Measurements from ENCODE around the gene ASCL4. TPM values are rescaled to one million over a fixed set of nuclear protein-coding genes. Genes with fewer than 3 reads are reported as not detected.

The ASCL4 gene
- total RNA-seq, 1 experiment from 2014 or later = not detected

DNA sequence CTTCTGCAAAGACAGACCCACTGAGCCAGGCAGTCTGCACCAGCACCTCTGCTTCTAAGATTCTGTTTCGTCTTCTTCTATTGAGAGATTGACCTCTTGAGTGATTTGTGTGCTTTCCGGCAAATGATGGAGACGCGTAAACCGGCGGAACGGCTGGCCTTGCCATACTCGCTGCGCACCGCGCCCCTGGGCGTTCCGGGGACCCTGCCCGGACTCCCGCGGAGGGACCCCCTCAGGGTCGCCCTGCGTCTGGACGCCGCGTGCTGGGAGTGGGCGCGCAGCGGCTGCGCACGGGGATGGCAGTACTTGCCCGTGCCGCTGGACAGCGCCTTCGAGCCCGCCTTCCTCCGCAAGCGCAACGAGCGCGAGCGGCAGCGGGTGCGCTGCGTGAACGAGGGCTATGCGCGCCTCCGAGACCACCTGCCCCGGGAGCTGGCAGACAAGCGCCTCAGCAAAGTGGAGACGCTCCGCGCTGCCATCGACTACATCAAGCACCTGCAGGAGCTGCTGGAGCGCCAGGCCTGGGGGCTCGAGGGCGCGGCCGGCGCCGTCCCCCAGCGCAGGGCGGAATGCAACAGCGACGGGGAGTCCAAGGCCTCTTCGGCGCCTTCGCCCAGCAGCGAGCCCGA lies 703 bp downstream of the ASCL4 start:
- CTCF ChIA-PET = no interaction called here
- Histone ChIP-seq H3F3A (ENCODE audit: insufficient read depth, low read depth) (no peaks in the 10 kb centered on the region), H3K27me3 (ENCODE audit: insufficient read depth, low read depth) (peaks cover 91% of the 10 kb centered on the region), H2AFZ (no peak overlapping the region), H3K9me3 (ENCODE audit: insufficient read depth, low read depth) (no peaks in the 10 kb centered on the region), H3K4me3 (no peak overlapping the region), H3K4me2 (no peak overlapping the region), H4K20me1 (ENCODE audit: insufficient read depth) (no peaks in the 10 kb centered on the region), H3K4me1 (replicated peaks; ENCODE audit: insufficient read depth) (no peaks in the 10 kb centered on the region), H3K27ac (no peak overlapping the region), H3K79me2 (ENCODE audit: low read depth) (no peaks in the 10 kb centered on the region), H3K36me3 (ENCODE audit: low read depth) (no peaks in the 10 kb centered on the region), H3K9me2 (ENCODE audit: insufficient read depth) (no peaks in the 10 kb centered on the region)
- no TSS peak for BruUV-seq (replicated peaks)
- POLR2A ChIA-PET (ENCODE audit: unreplicated experiment) = no interaction called here
- intact Hi-C loops (cut with micrococcal nuclease; ENCODE audit: unreplicated experiment) = no loop called here
- no peak for DNase-seq
- TF ChIP-seq EZH2 (IDR thresholded peaks at IDR 0.05; ENCODE audit: low read depth) = no peak
- TF ChIP-seq, protein P1, sequence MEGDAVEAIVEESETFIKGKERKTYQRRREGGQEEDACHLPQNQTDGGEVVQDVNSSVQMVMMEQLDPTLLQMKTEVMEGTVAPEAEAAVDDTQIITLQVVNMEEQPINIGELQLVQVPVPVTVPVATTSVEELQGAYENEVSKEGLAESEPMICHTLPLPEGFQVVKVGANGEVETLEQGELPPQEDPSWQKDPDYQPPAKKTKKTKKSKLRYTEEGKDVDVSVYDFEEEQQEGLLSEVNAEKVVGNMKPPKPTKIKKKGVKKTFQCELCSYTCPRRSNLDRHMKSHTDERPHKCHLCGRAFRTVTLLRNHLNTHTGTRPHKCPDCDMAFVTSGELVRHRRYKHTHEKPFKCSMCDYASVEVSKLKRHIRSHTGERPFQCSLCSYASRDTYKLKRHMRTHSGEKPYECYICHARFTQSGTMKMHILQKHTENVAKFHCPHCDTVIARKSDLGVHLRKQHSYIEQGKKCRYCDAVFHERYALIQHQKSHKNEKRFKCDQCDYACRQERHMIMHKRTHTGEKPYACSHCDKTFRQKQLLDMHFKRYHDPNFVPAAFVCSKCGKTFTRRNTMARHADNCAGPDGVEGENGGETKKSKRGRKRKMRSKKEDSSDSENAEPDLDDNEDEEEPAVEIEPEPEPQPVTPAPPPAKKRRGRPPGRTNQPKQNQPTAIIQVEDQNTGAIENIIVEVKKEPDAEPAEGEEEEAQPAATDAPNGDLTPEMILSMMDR (conservative IDR thresholded peaks at IDR 0.05) = no peak

DNA sequence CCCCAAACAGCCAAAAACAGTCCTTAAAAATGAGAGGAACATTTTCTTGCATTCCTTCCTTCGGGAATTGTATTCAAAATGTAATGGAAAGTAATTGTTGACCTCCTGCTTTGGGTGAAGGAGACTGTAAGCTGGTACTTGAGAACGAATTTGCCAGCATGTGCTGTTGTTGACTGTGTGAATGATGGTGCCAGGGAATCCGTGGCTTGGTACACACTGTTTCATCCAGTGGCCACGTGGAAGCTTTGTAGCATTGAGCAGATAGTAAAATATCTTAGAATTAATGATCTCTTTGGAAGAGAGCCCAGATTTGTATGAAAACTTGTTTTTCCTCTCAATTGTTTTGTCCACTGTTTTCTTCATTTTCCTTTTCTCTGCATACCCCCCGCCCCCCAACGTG lies 1.7 kb downstream of the ASCL4 start:
- ChIA-PET CTCF (no interaction called here), POLR2A (ENCODE audit: unreplicated experiment) (no interaction called here)
- no peak overlapping the region for H2AFZ ChIP-seq
- H3K4me2 ChIP-seq = no peak overlapping the region
- intact Hi-C loops (cut with micrococcal nuclease; ENCODE audit: unreplicated experiment) = no loop called here
- H3K27me3 ChIP-seq (ENCODE audit: insufficient read depth, low read depth) = peaks cover 87% of the 10 kb centered on the region
- H3K27ac ChIP-seq = no peak overlapping the region
- no peaks in the 10 kb centered on the region for H3K9me3 ChIP-seq (ENCODE audit: insufficient read depth, low read depth)
- BruUV-seq (replicated peaks) = no TSS peak
- no peaks in the 10 kb centered on the region for H4K20me1 ChIP-seq (ENCODE audit: insufficient read depth)
- no peaks in the 10 kb centered on the region for H3K36me3 ChIP-seq (ENCODE audit: low read depth)
- no peaks in the 10 kb centered on the region for H3K4me1 ChIP-seq (replicated peaks; ENCODE audit: insufficient read depth)
- H3K79me2 ChIP-seq (ENCODE audit: low read depth) = no peaks in the 10 kb centered on the region
- TF ChIP-seq, protein P1 (conservative IDR thresholded peaks at IDR 0.05) = no peak
- TF ChIP-seq EZH2 (IDR thresholded peaks at IDR 0.05; ENCODE audit: low read depth) = no peak
- no peak for DNase-seq
- no peak overlapping the region for H3K4me3 ChIP-seq
- H3F3A ChIP-seq (ENCODE audit: insufficient read depth, low read depth) = no peaks in the 10 kb centered on the region
- H3K9me2 ChIP-seq (ENCODE audit: insufficient read depth) = no peaks in the 10 kb centered on the region

DNA sequence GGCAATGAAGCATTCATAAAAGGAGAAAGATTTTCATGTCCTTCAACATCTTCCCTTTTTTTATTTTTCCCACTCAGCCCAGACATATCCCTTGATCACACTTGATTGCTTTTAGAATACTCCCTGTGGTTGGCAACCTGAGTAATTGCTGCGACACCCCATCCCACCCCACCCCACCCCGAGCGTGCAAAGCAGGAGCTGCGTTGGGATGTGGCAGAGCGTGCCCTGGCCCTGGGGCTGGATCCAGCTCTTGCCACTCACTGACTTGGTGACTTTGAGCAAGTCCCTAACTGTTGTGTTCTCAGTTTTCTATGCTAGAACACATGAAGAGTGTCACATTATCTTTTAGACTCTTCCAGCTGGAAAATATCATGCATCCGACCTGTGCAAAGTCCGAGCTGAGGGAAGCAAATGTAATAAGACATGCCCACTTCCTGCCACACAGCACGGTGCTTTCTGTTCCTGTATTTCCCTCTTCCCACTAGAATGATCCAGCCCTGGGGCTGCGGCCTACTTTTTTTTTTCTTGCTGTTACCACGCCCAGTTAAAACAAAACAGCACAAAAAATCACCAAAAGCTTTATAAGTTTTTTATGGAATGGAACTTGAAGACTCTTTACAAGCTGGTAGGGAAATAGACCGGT lies 4.0 kb downstream of the ASCL4 start:
- CTCF ChIA-PET = no interaction called here
- peaks cover 83% of the 10 kb centered on the region for H3K27me3 ChIP-seq (ENCODE audit: insufficient read depth, low read depth)
- POLR2A ChIA-PET (ENCODE audit: unreplicated experiment) = no interaction called here
- H3K9me2 ChIP-seq (ENCODE audit: insufficient read depth) = no peaks in the 10 kb centered on the region
- no peak for DNase-seq
- H3F3A ChIP-seq (ENCODE audit: insufficient read depth, low read depth) = no peaks in the 10 kb centered on the region
- no peak for TF ChIP-seq EZH2 (IDR thresholded peaks at IDR 0.05; ENCODE audit: low read depth)
- TF ChIP-seq, protein P1 (conservative IDR thresholded peaks at IDR 0.05) = no peak
- intact Hi-C loops (cut with micrococcal nuclease; ENCODE audit: unreplicated experiment) = no loop called here
- H3K4me1 ChIP-seq (replicated peaks; ENCODE audit: insufficient read depth) = no peaks in the 10 kb centered on the region
- BruUV-seq (replicated peaks) = no TSS peak
- H3K9me3 ChIP-seq (ENCODE audit: insufficient read depth, low read depth) = no peaks in the 10 kb centered on the region
- H3K4me2 ChIP-seq = no peak overlapping the region
- no peak overlapping the region for H2AFZ ChIP-seq
- no peak overlapping the region for H3K27ac ChIP-seq
- H3K4me3 ChIP-seq = no peak overlapping the region
- H3K36me3 ChIP-seq (ENCODE audit: low read depth) = no peaks in the 10 kb centered on the region
- H3K79me2 ChIP-seq (ENCODE audit: low read depth) = no peaks in the 10 kb centered on the region
- no peaks in the 10 kb centered on the region for H4K20me1 ChIP-seq (ENCODE audit: insufficient read depth)

Data from PC-9 (cell line).